Parathyroid adenoma (tissue), 2 donors: ENCODE measurements around the gene ARHGAP24.

Source experiments
- H2AFZ ChIP-seq: fragments of 300-600 bp; sonication (generic); one replicate; pipeline ENCODE4 v1.7.0; 2017; ENCODE audit warnings: antibody characterized with exemption, mild to moderate bottlenecking
- H3K27ac ChIP-seq: fragments of 300-600 bp; sonication (generic); one replicate; pipeline ENCODE4 v1.7.0; 2017
- H3K27me3 ChIP-seq: fragments of 300-600 bp; sonication (generic); one replicate; pipeline ENCODE4 v1.7.0; 2017; ENCODE audit warnings: low read length; ENCODE audit not compliant: control insufficient read depth, insufficient read depth
- H3K36me3 ChIP-seq: fragments of 300-600 bp; sonication (generic); one replicate; pipeline ENCODE4 v1.7.0; 2017; ENCODE audit warnings: low read length; ENCODE audit not compliant: control insufficient read depth, insufficient read depth
- H3K4me1 ChIP-seq: fragments of 300-600 bp; sonication (generic); one replicate; pipeline ENCODE4 v1.7.0; 2017; ENCODE audit warnings: control low read depth
- H3K4me2 ChIP-seq: fragments of 300-600 bp; sonication (generic); one replicate; pipeline ENCODE4 v1.7.0; 2017; ENCODE audit warnings: low read length
- H3K4me3 ChIP-seq: fragments of 300-600 bp; sonication (generic); one replicate; pipeline ENCODE4 v1.7.0; 2017; ENCODE audit warnings: low read depth, low read length
- H3K79me2 ChIP-seq: fragments of 300-600 bp; sonication (generic); one replicate; pipeline ENCODE4 v1.7.0; 2017; ENCODE audit warnings: control low read depth
- H3K9ac ChIP-seq: fragments of 300-600 bp; sonication (generic); one replicate; pipeline ENCODE4 v1.7.0; 2017; ENCODE audit warnings: mild to moderate bottlenecking
- H3K9me3 ChIP-seq: fragments of 300-600 bp; sonication (generic); one replicate; pipeline ENCODE4 v1.7.0; 2017; ENCODE audit warnings: low read length; ENCODE audit not compliant: control insufficient read depth
- TF ChIP-seq, protein P1 (sequence below): fragments of 300-600 bp; sonication (generic); IDR thresholded peaks from one replicate; pipeline ENCODE4 v1.7.0; 2017; ENCODE audit warnings: antibody characterized with exemption, mild to moderate bottlenecking
- donor health status: primary hyperparathyroidism.

Gene ARHGAP24

DNA sequence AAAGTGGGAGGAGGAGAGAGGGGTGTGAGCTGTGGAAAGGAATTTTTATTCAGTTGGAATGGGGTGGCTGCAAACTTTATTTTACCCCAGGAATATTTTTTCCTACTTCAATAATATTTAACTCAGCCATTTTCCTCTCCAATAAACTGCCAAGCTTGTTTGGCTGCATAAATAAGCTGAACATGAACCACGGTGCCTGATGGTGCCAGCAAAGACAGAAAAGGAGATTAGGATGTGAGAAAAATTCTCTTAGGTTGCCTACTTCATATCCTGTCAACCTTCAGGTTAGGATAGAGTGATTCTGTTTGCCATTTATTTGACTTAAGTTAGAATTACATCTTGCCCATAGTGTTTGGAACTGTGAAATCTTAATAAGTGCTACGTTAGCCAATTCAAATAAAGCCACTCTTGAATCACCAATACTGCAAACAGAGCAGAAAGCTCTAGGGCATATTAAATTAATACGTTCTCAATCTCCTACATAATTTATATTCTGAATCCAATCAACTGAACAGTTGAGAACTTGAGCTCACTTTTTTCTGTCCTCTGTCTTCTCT, 195.1 kb downstream of the ARHGAP24 start:
- Histone ChIP-seq H3K27me3 (no peaks in the 10 kb centered on the region), H3K79me2 (no peaks in the 10 kb centered on the region), H3K4me2 (no peak overlapping the region), H3K4me3 (no peak overlapping the region), H3K4me1 (no peaks in the 10 kb centered on the region), H3K9ac (no peak overlapping the region), H3K27ac (no peak overlapping the region), H3K36me3 (no peaks in the 10 kb centered on the region), H2AFZ (no peak overlapping the region), H3K9me3 (peaks cover 3% of the 10 kb centered on the region)
- TF ChIP-seq, protein P1, sequence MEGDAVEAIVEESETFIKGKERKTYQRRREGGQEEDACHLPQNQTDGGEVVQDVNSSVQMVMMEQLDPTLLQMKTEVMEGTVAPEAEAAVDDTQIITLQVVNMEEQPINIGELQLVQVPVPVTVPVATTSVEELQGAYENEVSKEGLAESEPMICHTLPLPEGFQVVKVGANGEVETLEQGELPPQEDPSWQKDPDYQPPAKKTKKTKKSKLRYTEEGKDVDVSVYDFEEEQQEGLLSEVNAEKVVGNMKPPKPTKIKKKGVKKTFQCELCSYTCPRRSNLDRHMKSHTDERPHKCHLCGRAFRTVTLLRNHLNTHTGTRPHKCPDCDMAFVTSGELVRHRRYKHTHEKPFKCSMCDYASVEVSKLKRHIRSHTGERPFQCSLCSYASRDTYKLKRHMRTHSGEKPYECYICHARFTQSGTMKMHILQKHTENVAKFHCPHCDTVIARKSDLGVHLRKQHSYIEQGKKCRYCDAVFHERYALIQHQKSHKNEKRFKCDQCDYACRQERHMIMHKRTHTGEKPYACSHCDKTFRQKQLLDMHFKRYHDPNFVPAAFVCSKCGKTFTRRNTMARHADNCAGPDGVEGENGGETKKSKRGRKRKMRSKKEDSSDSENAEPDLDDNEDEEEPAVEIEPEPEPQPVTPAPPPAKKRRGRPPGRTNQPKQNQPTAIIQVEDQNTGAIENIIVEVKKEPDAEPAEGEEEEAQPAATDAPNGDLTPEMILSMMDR: no peak

DNA sequence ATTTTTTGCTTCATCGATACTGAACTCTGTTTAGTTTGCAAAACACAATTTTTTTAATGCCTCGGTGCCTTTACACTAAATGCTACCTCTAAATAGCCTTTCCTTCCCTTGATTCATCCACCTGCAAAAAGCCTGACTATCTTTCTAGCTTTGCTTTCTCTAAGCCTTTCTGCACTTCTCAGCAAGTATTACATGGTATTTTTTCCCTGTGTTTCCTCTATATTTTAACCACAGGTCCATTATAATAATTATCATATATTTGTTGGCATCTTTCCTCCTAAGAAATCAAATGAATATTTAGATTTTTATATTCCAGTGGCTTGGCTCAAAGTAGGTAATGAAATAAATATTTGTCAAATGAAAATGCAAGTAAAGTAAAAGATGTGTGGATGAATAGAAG, 196.2 kb downstream of the ARHGAP24 start:
- TF ChIP-seq, protein P1: no peak
- Histone ChIP-seq H3K4me3 (no peak overlapping the region), H3K9ac (no peak overlapping the region), H3K9me3 (peaks cover 3% of the 10 kb centered on the region), H3K79me2 (no peaks in the 10 kb centered on the region), H3K4me1 (no peaks in the 10 kb centered on the region), H3K36me3 (no peaks in the 10 kb centered on the region), H3K4me2 (no peak overlapping the region), H3K27me3 (no peaks in the 10 kb centered on the region), H3K27ac (no peak overlapping the region), H2AFZ (no peak overlapping the region)

DNA sequence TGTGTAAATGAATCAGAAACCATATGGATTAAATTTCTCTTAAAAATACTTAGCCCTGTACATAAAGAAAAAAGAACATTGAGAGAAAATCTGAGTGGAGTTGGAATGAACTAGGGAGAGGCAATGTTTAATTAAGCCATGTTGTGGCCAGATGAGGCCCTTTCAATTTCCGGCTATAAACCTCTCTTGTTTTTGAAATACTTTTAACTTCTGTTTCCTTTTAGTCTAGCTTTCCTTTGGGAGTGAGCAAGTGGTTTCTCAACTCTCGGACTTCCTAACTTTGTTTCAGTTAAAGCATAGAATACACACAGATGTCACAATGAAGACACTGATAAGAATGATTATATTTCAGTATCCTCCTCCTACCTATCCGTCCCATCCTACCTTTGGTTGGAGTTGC, 197.2 kb downstream of the ARHGAP24 start:
- Histone ChIP-seq H3K27ac (no peak overlapping the region), H3K4me1 (no peaks in the 10 kb centered on the region), H3K36me3 (no peaks in the 10 kb centered on the region), H3K79me2 (no peaks in the 10 kb centered on the region), H2AFZ (no peak overlapping the region), H3K4me3 (no peak overlapping the region), H3K9ac (no peak overlapping the region), H3K9me3 (peaks cover 3% of the 10 kb centered on the region), H3K4me2 (no peak overlapping the region), H3K27me3 (no peaks in the 10 kb centered on the region)
- TF ChIP-seq, protein P1: no peak

DNA sequence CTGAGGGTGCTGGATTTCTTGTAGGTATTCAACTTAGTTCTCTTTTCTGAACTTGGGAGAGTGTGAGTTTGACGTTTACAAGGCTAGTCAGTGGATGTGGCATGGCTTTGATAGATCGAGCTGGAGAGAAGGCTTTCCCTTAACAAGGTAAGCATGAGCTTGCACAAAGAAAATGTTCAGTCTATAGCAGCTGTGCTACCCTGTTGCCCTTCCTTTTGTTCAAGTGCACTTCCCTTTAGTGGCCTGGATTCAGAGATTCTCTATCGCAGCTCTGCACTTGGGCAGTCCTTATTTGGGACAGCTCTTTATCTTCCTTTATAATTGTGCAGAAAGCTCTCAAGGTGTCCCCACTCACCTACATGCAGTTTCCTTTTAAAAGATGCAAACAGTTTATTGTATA, 198.0 kb downstream of the ARHGAP24 start:
- TF ChIP-seq, protein P1: no peak
- Histone ChIP-seq H3K4me1 (no peaks in the 10 kb centered on the region), H3K27me3 (no peaks in the 10 kb centered on the region), H3K27ac (no peak overlapping the region), H3K9ac (no peak overlapping the region), H3K9me3 (peaks cover 3% of the 10 kb centered on the region), H3K36me3 (no peaks in the 10 kb centered on the region), H3K4me2 (no peak overlapping the region), H2AFZ (no peak overlapping the region), H3K4me3 (no peak overlapping the region), H3K79me2 (no peaks in the 10 kb centered on the region)

DNA sequence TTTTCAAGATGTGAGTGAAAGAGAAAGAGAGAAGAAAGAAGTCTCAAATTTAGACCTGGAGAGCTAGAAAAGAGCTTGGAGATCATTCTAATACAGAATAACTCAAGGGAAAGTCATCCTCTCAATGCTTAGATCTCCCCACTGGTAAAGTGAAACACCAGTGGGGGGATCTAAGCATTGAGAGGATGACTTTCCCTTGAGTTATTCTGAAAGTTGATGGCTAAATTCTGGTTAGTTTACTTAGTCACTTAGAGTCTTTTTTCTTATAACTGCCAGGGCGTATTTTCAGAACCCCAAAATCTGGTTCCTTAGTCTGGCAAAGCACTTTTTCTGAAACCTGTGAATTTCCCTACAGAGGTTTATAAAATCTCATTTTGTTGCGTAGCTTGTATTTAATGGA, 198.6 kb downstream of the ARHGAP24 start:
- Histone ChIP-seq H3K27ac (no peak overlapping the region), H2AFZ (no peak overlapping the region), H3K4me3 (no peak overlapping the region), H3K36me3 (no peaks in the 10 kb centered on the region), H3K9me3 (peaks cover 3% of the 10 kb centered on the region), H3K4me2 (no peak overlapping the region), H3K4me1 (no peaks in the 10 kb centered on the region), H3K27me3 (no peaks in the 10 kb centered on the region), H3K9ac (no peak overlapping the region), H3K79me2 (no peaks in the 10 kb centered on the region)
- TF ChIP-seq, protein P1: no peak
